ENCODE measurements around the gene MXD1.

DNA sequence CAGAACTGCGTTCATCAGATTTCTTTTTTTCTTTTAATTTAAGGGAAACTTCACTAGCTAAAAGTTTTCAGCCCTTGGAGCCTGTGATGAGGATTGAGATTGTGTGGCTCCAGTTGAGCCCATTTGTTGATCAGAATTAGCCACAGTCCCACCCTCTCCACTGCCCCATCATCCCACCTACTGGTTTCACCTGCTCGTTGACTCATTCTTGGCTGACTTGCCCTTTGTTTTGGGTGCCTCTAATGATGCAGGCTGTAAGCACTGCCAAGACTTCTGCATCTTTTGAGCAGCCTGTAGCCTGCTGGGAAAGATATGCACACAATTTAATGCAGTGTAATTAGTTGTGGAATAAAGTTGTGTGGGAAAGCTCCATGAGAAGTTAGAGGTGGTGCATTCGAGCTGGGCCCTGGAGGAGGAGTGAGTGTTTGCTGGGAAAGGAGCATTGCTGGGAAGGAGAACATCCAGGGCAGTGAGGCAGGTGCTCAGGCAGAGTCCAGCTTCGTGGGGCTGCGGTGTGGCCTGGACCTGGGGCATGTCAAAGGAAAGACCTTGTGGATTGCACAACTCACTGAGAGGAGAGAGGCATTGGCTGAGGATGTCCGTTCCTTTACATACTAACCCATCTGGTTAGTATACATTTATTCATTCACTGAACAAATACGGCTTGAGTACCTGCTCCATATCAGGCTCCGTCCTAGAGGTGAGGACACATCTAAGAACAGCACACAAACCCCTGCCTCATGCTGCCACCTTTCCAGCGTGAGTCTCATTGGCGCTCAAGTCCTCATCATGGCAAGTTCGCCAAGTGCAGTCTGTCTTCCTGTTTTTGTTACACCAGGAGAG, 28.3 kb downstream of the MXD1 start:
- TF ChIP-seq, protein P1, sequence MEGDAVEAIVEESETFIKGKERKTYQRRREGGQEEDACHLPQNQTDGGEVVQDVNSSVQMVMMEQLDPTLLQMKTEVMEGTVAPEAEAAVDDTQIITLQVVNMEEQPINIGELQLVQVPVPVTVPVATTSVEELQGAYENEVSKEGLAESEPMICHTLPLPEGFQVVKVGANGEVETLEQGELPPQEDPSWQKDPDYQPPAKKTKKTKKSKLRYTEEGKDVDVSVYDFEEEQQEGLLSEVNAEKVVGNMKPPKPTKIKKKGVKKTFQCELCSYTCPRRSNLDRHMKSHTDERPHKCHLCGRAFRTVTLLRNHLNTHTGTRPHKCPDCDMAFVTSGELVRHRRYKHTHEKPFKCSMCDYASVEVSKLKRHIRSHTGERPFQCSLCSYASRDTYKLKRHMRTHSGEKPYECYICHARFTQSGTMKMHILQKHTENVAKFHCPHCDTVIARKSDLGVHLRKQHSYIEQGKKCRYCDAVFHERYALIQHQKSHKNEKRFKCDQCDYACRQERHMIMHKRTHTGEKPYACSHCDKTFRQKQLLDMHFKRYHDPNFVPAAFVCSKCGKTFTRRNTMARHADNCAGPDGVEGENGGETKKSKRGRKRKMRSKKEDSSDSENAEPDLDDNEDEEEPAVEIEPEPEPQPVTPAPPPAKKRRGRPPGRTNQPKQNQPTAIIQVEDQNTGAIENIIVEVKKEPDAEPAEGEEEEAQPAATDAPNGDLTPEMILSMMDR (optimal IDR thresholded peaks at IDR 0.05 in 1 of 3, IDR thresholded peaks at IDR 0.05 in 1 of 3, conservative IDR thresholded peaks at IDR 0.05 in 1 of 3; ENCODE audit: extremely low read depth in 1 of 3, insufficient read depth in 2 of 3, low read length in 3 of 3): no peak
- no peak for TF ChIP-seq EZH2 (IDR thresholded peaks at IDR 0.05; ENCODE audit: low read length)

Data from keratinocyte (primary cell).